ENCODE data around the gene TTC6. TPM values are rescaled to one million over a fixed set of nuclear protein-coding genes. Genes with fewer than 3 reads are reported as not detected.

Gene TTC6
- total RNA-seq, 1 experiment from 2014 or later, result 0.11 TPM

- H3K9me3 ChIP-seq (ENCODE audit: low read depth, low read length, poor library complexity, severe bottlenecking), result no peaks in the 10 kb centered on the region
- no TSS peak for BruUV-seq (replicated peaks)
- H3K27ac ChIP-seq (ENCODE audit: low read depth, low read length, poor library complexity, severe bottlenecking), result peak overlapping the region; percentile 65
- peaks cover 12% of the 10 kb centered on the region for H3K4me1 ChIP-seq (ENCODE audit: insufficient read depth, low read length, poor library complexity, severe bottlenecking)
- no peaks in the 10 kb centered on the region for H3K36me3 ChIP-seq (ENCODE audit: insufficient read depth, low read length, poor library complexity, severe bottlenecking)
- H3K27me3 ChIP-seq (replicated peaks; ENCODE audit: insufficient read depth, low read depth, low read length, poor library complexity), result peaks cover 72% of the 10 kb centered on the region
- POLR2A ChIA-PET (ENCODE audit: low non-redundant PET), result no interaction called here
- DNase-seq (ENCODE audit: low spot score), result peak; percentile 91
- peak overlapping the region; percentile 68 for H3K4me3 ChIP-seq (ENCODE audit: low read depth, low read length, poor library complexity, severe bottlenecking)
- intact Hi-C loops (cut with micrococcal nuclease; ENCODE audit: unreplicated experiment), result loop anchor here (1.0 to 5.0 kb wide), 2 partner anchors 278 to 348 kb away; no protein-coding TSS in a partner anchor
- peak; percentile 91 for TF ChIP-seq CTCF (conservative IDR thresholded peaks at IDR 0.05; ENCODE audit: low read depth, low read length)
- TF ChIP-seq EZH2 (IDR thresholded peaks at IDR 0.05; ENCODE audit: borderline replicate concordance, low read depth, low read length, poor library complexity, severe bottlenecking), result peak; percentile 51
- CTCF ChIA-PET, result no interaction called here
These were observed 1.0 kb upstream of the TTC6 start for GRCh38 chr14:37594238-37594970.

GRCh38 chr14:37595809-37596621, 586 bp downstream of the TTC6 start:
- BruUV-seq (replicated peaks), result no TSS peak
- peaks cover 25% of the 10 kb centered on the region for H3K4me1 ChIP-seq (ENCODE audit: insufficient read depth, low read length, poor library complexity, severe bottlenecking)
- no peaks in the 10 kb centered on the region for H3K36me3 ChIP-seq (ENCODE audit: insufficient read depth, low read length, poor library complexity, severe bottlenecking)
- no peak for DNase-seq (ENCODE audit: low spot score)
- H3K27me3 ChIP-seq (replicated peaks; ENCODE audit: insufficient read depth, low read depth, low read length, poor library complexity), result peaks cover 72% of the 10 kb centered on the region
- H3K4me3 ChIP-seq (ENCODE audit: low read depth, low read length, poor library complexity, severe bottlenecking), result peak overlapping the region; percentile 68
- TF ChIP-seq CTCF (conservative IDR thresholded peaks at IDR 0.05; ENCODE audit: low read depth, low read length), result no peak
- TF ChIP-seq EZH2 (IDR thresholded peaks at IDR 0.05; ENCODE audit: borderline replicate concordance, low read depth, low read length, poor library complexity, severe bottlenecking), result no peak
- POLR2A ChIA-PET (ENCODE audit: low non-redundant PET), result no interaction called here
- H3K27ac ChIP-seq (ENCODE audit: low read depth, low read length, poor library complexity, severe bottlenecking), result no peak overlapping the region
- H3K9me3 ChIP-seq (ENCODE audit: low read depth, low read length, poor library complexity, severe bottlenecking), result no peaks in the 10 kb centered on the region
- CTCF ChIA-PET, result no interaction called here
- intact Hi-C loops (cut with micrococcal nuclease; ENCODE audit: unreplicated experiment), result no loop called here

GRCh38 chr14:37596790-37597472, 1.5 kb downstream of the TTC6 start:
- intact Hi-C loops (cut with micrococcal nuclease; ENCODE audit: unreplicated experiment), result no loop called here

More at GRCh38 chr14:37596790-37597472, 1.5 kb downstream of the TTC6 start:
- CTCF ChIA-PET, result interaction anchor here (0.6 to 0.9 kb wide), 2 partner anchors 8 to 72 kb away, joined by 3 to 4 read pairs; no protein-coding TSS in a partner anchor
- no peak for DNase-seq (ENCODE audit: low spot score)
- no peak for TF ChIP-seq CTCF (conservative IDR thresholded peaks at IDR 0.05; ENCODE audit: low read depth, low read length)
- TF ChIP-seq EZH2 (IDR thresholded peaks at IDR 0.05; ENCODE audit: borderline replicate concordance, low read depth, low read length, poor library complexity, severe bottlenecking), result no peak
- Histone ChIP-seq H3K4me3 (ENCODE audit: low read depth, low read length, poor library complexity, severe bottlenecking) (no peak overlapping the region), H3K36me3 (ENCODE audit: insufficient read depth, low read length, poor library complexity, severe bottlenecking) (no peaks in the 10 kb centered on the region), H3K27me3 (replicated peaks; ENCODE audit: insufficient read depth, low read depth, low read length, poor library complexity) (peaks cover 72% of the 10 kb centered on the region), H3K4me1 (ENCODE audit: insufficient read depth, low read length, poor library complexity, severe bottlenecking) (peaks cover 20% of the 10 kb centered on the region), H3K27ac (ENCODE audit: low read depth, low read length, poor library complexity, severe bottlenecking) (no peak overlapping the region), H3K9me3 (ENCODE audit: low read depth, low read length, poor library complexity, severe bottlenecking) (no peaks in the 10 kb centered on the region)
- BruUV-seq (replicated peaks), result no TSS peak
- POLR2A ChIA-PET (ENCODE audit: low non-redundant PET), result no interaction called here

Data from A673 (cell line).